Upper lobe of left lung (tissue), 4 donors: Measurements from ENCODE around the gene OGT.

Source experiments
- EP300 ChIP-seq, 4 donors: sonication (generic); formaldehyde crosslinking; IDR thresholded peaks; one replicate each; pipeline ENCODE4 v1.5.1; 2017; ENCODE audit warnings: antibody characterized with exemption in 4 of 4, control low read depth in 2 of 4
- POLR2A ChIP-seq, 4 donors: fragments of 450-650 bp; IDR thresholded peaks; one replicate each; pipeline ENCODE4 v1.5.1; 2016 to 2017; ENCODE audit warnings: antibody characterized with exemption in 4 of 4, mild to moderate bottlenecking in 2 of 4
- POLR2AphosphoS5 ChIP-seq, 2 donors: sonication (generic); formaldehyde crosslinking; IDR thresholded peaks; one replicate each; pipeline ENCODE4 v1.5.1; 2017; ENCODE audit warnings: antibody characterized with exemption in 2 of 2
- TF ChIP-seq, protein P1 (sequence below), 6 experiments: fragments of 450-650 bp in 4 of 6; fragments of 200-600 bp in 2 of 6; sonication (generic) in 2 of 6; IDR thresholded peaks; one replicate each; pipeline ENCODE4 v1.5.1; 2016 to 2019; ENCODE audit warnings: antibody characterized with exemption in 6 of 6

DNA sequence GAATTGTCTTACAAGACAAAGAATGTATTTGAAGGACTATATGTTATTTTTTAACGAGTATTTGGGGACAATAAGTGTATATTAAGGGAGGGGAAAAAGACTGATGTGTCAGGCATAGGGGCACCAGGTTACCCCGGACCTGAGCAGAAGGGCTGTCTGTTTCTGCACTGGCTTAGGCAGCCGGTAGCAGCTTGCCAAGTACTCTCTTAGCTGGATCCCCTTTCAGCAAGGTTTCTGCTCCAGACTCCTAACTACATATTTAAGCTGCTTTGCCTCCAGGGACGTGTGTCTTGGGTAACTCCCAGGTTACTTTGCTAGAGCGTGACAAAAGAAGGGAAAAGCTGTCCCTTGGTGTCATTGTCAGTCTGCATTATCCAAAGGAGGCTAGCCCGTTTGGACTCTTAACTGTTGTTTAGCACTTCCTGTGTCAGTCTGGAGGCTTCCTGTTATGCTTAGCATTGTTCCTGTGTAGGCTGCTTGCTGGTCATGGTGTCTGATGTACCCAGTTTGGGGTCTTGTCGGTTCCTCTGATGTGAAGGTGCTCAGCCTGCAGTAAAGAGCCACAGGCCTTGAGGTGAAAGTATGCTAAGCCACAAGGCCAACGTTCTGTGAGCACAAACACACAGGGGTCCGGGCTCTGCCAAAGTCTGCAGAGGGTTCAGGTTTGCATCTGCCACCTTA is 73.8 kb downstream of the OGT start:
- TF ChIP-seq POLR2A (IDR thresholded peaks at IDR 0.05), result no peak
- TF ChIP-seq, protein P1, sequence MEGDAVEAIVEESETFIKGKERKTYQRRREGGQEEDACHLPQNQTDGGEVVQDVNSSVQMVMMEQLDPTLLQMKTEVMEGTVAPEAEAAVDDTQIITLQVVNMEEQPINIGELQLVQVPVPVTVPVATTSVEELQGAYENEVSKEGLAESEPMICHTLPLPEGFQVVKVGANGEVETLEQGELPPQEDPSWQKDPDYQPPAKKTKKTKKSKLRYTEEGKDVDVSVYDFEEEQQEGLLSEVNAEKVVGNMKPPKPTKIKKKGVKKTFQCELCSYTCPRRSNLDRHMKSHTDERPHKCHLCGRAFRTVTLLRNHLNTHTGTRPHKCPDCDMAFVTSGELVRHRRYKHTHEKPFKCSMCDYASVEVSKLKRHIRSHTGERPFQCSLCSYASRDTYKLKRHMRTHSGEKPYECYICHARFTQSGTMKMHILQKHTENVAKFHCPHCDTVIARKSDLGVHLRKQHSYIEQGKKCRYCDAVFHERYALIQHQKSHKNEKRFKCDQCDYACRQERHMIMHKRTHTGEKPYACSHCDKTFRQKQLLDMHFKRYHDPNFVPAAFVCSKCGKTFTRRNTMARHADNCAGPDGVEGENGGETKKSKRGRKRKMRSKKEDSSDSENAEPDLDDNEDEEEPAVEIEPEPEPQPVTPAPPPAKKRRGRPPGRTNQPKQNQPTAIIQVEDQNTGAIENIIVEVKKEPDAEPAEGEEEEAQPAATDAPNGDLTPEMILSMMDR (IDR thresholded peaks at IDR 0.05), result no peak
- TF ChIP-seq POLR2AphosphoS5 (IDR thresholded peaks at IDR 0.05), result no peak
- no peak for TF ChIP-seq EP300 (IDR thresholded peaks at IDR 0.05)
